H1 (cell line): ENCODE data around the gene CKAP2L. TPM values are rescaled to one million over a fixed set of nuclear protein-coding genes. Genes with fewer than 3 reads are reported as not detected.

Experiments used
- CTCF ChIA-PET: fragments of 300-600 bp; sonication (Branson Sonifier 250); formaldehyde crosslinking; loops from one replicate; lab custom pipeline; 2021; ENCODE audit not compliant: partially characterized antibody; lab: Charles Lee
- POLR2A ChIA-PET: fragments of 300-600 bp; sonication (Branson Sonifier 250); formaldehyde crosslinking; loops from one replicate; lab custom pipeline; 2021; ENCODE audit warnings: inconsistent platforms; ENCODE audit not compliant: partially characterized antibody; lab: Charles Lee
- DNase-seq, 2 experiments: peaks; one replicate each; pipeline versions ENCODE4 v3.0.0 to v3.0.0-alpha.2; 2010 to 2022; ENCODE audit warnings: low spot score in 2 of 2, low read depth in 1 of 2, mixed read lengths in 1 of 2
- FAIRE-seq: peaks from 2 replicates; lab custom pipeline; 2011; peaks lifted over from hg19 to GRCh38; lab: Jason Lieb, UNC
- H2AFZ ChIP-seq: 2 replicates; pipeline ENCODE4 v1.8.1; 2012; ENCODE audit warnings: low read length, inconsistent platforms
- H2AK5ac ChIP-seq: 2 replicates; pipeline ENCODE4 v1.6.1; 2013; ENCODE audit warnings: low read depth, low read length
- H2BK120ac ChIP-seq: replicated peaks from 2 replicates; pipeline ENCODE3; 2013; ENCODE audit warnings: low read depth, low read length, inconsistent platforms
- H2BK12ac ChIP-seq: 2 replicates; pipeline ENCODE4 v1.6.1; 2013; ENCODE audit warnings: low read depth, low read length
- H2BK15ac ChIP-seq: 2 replicates; pipeline ENCODE4 v1.6.1; 2013; ENCODE audit warnings: low read length
- H2BK20ac ChIP-seq: 2 replicates; pipeline ENCODE4 v1.6.1; 2013; ENCODE audit warnings: low read length
- H2BK5ac ChIP-seq: 2 replicates; pipeline ENCODE4 v1.6.1; 2013; ENCODE audit warnings: low read depth, low read length
- H3K14ac ChIP-seq: 2 replicates; pipeline ENCODE4 v1.6.1; 2013; ENCODE audit warnings: inconsistent platforms; ENCODE audit not compliant: insufficient read length
- H3K18ac ChIP-seq: 2 replicates; pipeline ENCODE4 v1.6.1; 2013; ENCODE audit warnings: low read length; ENCODE audit errors: extremely low read depth
- H3K23ac ChIP-seq: 2 replicates; pipeline ENCODE4 v1.6.1; 2013; ENCODE audit warnings: inconsistent platforms; ENCODE audit not compliant: insufficient read length
- H3K23me2 ChIP-seq: 2 replicates; pipeline ENCODE4 v1.6.1; 2013; ENCODE audit warnings: low read depth, low read length
- H3K27ac ChIP-seq: 2 replicates; pipeline ENCODE4 v1.6.1; 2011; ENCODE audit warnings: low read depth, low read length, inconsistent platforms
- H3K27me3 ChIP-seq, 4 experiments: replicated peaks in 1 of 4; 1 replicate in 1 of 4; 2 replicates in 3 of 4; pipeline versions ENCODE4 v1.6.1 to v1.8.1; 2011 to 2013; ENCODE audit warnings: low read length in 3 of 4, mild to moderate bottlenecking in 3 of 4, inconsistent platforms in 2 of 4, mixed read lengths in 2 of 4, moderate library complexity in 1 of 4; ENCODE audit not compliant: control insufficient read depth in 3 of 4, insufficient read depth in 3 of 4; ENCODE audit errors: extremely low read depth in 1 of 4
- H3K36me3 ChIP-seq, 4 experiments: 2 replicates each; pipeline versions ENCODE4 v1.6.1 to v1.8.1; 2011 to 2013; ENCODE audit warnings: mild to moderate bottlenecking in 4 of 4, low read length in 3 of 4, moderate library complexity in 2 of 4, control low read depth in 1 of 4, inconsistent platforms in 1 of 4; ENCODE audit not compliant: insufficient read depth in 4 of 4, control insufficient read depth in 2 of 4
- H3K4ac ChIP-seq: replicated peaks from 2 replicates; pipeline ENCODE3; 2013; ENCODE audit warnings: low read length, low read depth, mixed read lengths, inconsistent platforms; ENCODE audit not compliant: insufficient read length
- H3K4me1 ChIP-seq, 4 experiments: replicated peaks in 1 of 4; 1 replicate in 1 of 4; 2 replicates in 3 of 4; pipeline versions ENCODE4 v1.6.1 to v1.8.1; 2011 to 2013; ENCODE audit warnings: low read length in 3 of 4, inconsistent platforms in 2 of 4, mixed read lengths in 1 of 4; ENCODE audit not compliant: insufficient read depth in 4 of 4, control insufficient read depth in 3 of 4
- H3K4me2 ChIP-seq, 2 experiments: 2 replicates each; pipeline versions ENCODE4 v1.6.1 to v1.8.1; 2011 to 2013; ENCODE audit warnings: low read depth in 2 of 2, low read length in 2 of 2, control low read depth in 1 of 2, inconsistent platforms in 1 of 2, mild to moderate bottlenecking in 1 of 2; ENCODE audit not compliant: insufficient read depth in 1 of 2
- H3K4me3 ChIP-seq, 4 experiments: fragments of 200-600, 300-600 bp in 1 of 4; sonication (generic), shearing (Covaris generic), sonication (Bioruptor Twin) in 1 of 4; 2 replicates each; pipeline versions ENCODE4 v1.5.1 to v1.8.1; 2011 to 2016; ENCODE audit warnings: low read length in 4 of 4, low read depth in 3 of 4, control low read depth in 2 of 4, inconsistent platforms in 2 of 4, mild to moderate bottlenecking in 2 of 4, mixed read lengths in 1 of 4, moderate library complexity in 1 of 4; ENCODE audit not compliant: insufficient read depth in 2 of 4; ENCODE audit errors: extremely low read depth in 1 of 4
- H3K56ac ChIP-seq: replicated peaks from 2 replicates; pipeline ENCODE3; 2013; ENCODE audit warnings: low read depth, mild to moderate bottlenecking, mixed read lengths, low read length, inconsistent platforms; ENCODE audit not compliant: insufficient read length
- H3K79me1 ChIP-seq: 2 replicates; pipeline ENCODE4 v1.6.1; 2013; ENCODE audit warnings: low read depth, low read length, control low read depth
- H3K79me2 ChIP-seq, 2 experiments: 2 replicates each; pipeline versions ENCODE4 v1.6.1 to v1.8.1; 2012 to 2013; ENCODE audit warnings: low read length in 2 of 2, mild to moderate bottlenecking in 2 of 2, inconsistent platforms in 1 of 2; ENCODE audit not compliant: insufficient read depth in 2 of 2, control insufficient read depth in 1 of 2
- H3K9ac ChIP-seq, 4 experiments: replicated peaks in 1 of 4; 1 replicate in 1 of 4; 2 replicates in 3 of 4; pipeline versions ENCODE4 v1.6.1 to v1.8.1; 2011 to 2013; ENCODE audit warnings: low read depth in 3 of 4, low read length in 3 of 4, control low read depth in 2 of 4, mild to moderate bottlenecking in 2 of 4, moderate library complexity in 2 of 4, inconsistent platforms in 1 of 4; ENCODE audit errors: extremely low read depth in 1 of 4
- H3K9me3 ChIP-seq, 2 experiments: 2 replicates each; pipeline versions ENCODE4 v1.6.1 to v1.8.1; 2012 to 2013; ENCODE audit warnings: mild to moderate bottlenecking in 2 of 2, moderate library complexity in 2 of 2, control low read depth in 1 of 2, inconsistent platforms in 1 of 2, low read depth in 1 of 2, low read length in 1 of 2, mixed read lengths in 1 of 2; ENCODE audit not compliant: insufficient read depth in 2 of 2
- H4K20me1 ChIP-seq, 2 experiments: replicated peaks in 1 of 2; 2 replicates each; pipeline versions ENCODE3 to v1.8.1; 2011 to 2013; ENCODE audit warnings: inconsistent platforms in 2 of 2, low read length in 2 of 2, mild to moderate bottlenecking in 1 of 2; ENCODE audit not compliant: insufficient read depth in 2 of 2, control insufficient read depth in 1 of 2
- H4K5ac ChIP-seq: 2 replicates; pipeline ENCODE4 v1.6.1; 2013; ENCODE audit warnings: low read length, low read depth, mixed read lengths, inconsistent platforms; ENCODE audit not compliant: insufficient read length
- H4K8ac ChIP-seq: 2 replicates; pipeline ENCODE4 v1.8.0; 2013; ENCODE audit warnings: mild to moderate bottlenecking, moderate library complexity, low read length, inconsistent platforms; ENCODE audit not compliant: insufficient read depth; ENCODE audit errors: extremely low read depth
- H4K91ac ChIP-seq: replicated peaks from 2 replicates; pipeline ENCODE3; 2013; ENCODE audit warnings: low read length, mixed read lengths, inconsistent platforms; ENCODE audit not compliant: insufficient read length
- CEBPB ChIP-seq: IDR thresholded peaks from 2 replicates; pipeline ENCODE4 v1.6.1; 2012; ENCODE audit warnings: low read depth, low read length
- RNF2 ChIP-seq: fragments of 200-900, 300-1000 bp; sonication (generic); IDR thresholded peaks from 2 replicates; pipeline ENCODE4 v1.7.1; 2016; ENCODE audit warnings: borderline replicate concordance, low read depth, mild to moderate bottlenecking, antibody characterized with exemption, low read length; ENCODE audit not compliant: poor library complexity, severe bottlenecking; ENCODE audit errors: missing control alignments
- SIRT6 ChIP-seq: IDR thresholded peaks from one replicate; pipeline ENCODE4 v1.7.1; 2012; ENCODE audit warnings: low read length, inconsistent platforms
- SIX5 ChIP-seq: IDR thresholded peaks from 2 replicates; pipeline ENCODE4 v1.6.1; 2011; ENCODE audit warnings: mild to moderate bottlenecking, low read depth, low read length
- SUZ12 ChIP-seq: fragments of 200-600 bp; sonication (generic); IDR thresholded peaks from 2 replicates; pipeline ENCODE4 v1.6.1; 2012; ENCODE audit warnings: mild to moderate bottlenecking, inconsistent platforms, low read length, moderate library complexity, mixed read lengths
- TEAD4 ChIP-seq: IDR thresholded peaks from 2 replicates; pipeline ENCODE4 v1.6.1; 2012; ENCODE audit warnings: low read depth, low read length, inconsistent platforms, mixed read lengths
- polyA plus RNA-seq, 7 experiments: library from polyadenylated mRNA; depleted of rRNA in 3 of 7; stranded (reverse) in 5 of 7; unstranded in 2 of 7; fragments of >200 nt in 5 of 7; fragments of 200-250 nt in 2 of 7; gene quantifications; 1 replicate in 5 of 7; 2 replicates in 1 of 7; 4 replicates in 1 of 7; pipeline versions ENCODE4 v1.2.1 to v1.2.3, GENCODE V29; 2011 to 2013; ENCODE audit warnings: missing spikeins in 2 of 7, mixed read lengths in 2 of 7
- total RNA-seq: library from RNA; stranded (reverse); fragmentation: NEBNext Ultra II Directional; extraction: Animal tissue kit (Norgen Biotek cat#: 25700); gene quantifications from 2 replicates; pipeline ENCODE4 v1.2.1, GENCODE V29; 2021

The CKAP2L gene
- total and polyA plus RNA-seq, 2 of the 8 experiments (the other 6 are each of a cell fraction or from before 2014, with no cell fraction given): 2.5 to 20.7 TPM

GRCh38 chr2:112750560-112750843, 13.9 kb downstream of the CKAP2L start:
- Histone ChIP-seq H2AFZ (no peak overlapping the region), H3K79me2 (no peaks in the 10 kb centered on the region; a peak in 1 of 4 replicates), H2BK120ac (no peak overlapping the region), H3K23me2 (no peaks in the 10 kb centered on the region), H2BK12ac (no peak overlapping the region), H4K91ac (no peak overlapping the region), H3K9ac (no peak overlapping the region), H4K8ac (no peak overlapping the region), H2AK5ac (no peak overlapping the region), H3K9me3 (no peaks in the 10 kb centered on the region), H3K18ac (no peak overlapping the region), H3K36me3 (peaks cover 2 to 39% (median 22%) of the 10 kb centered on the region in 4 experiments; a peak in 6 of 8 replicates), H3K56ac (no peak overlapping the region), H3K27me3 (no peaks in the 10 kb centered on the region), H3K4me3 (no peak overlapping the region), H2BK5ac (no peak overlapping the region), H3K79me1 (peaks cover 2% of the 10 kb centered on the region; the same call in 1 of the 2 replicates), H3K27ac (no peak overlapping the region; the same call in 1 of the 2 replicates), H3K4me2 (no peak overlapping the region), H4K5ac (no peak overlapping the region), H3K4ac (no peak overlapping the region), H4K20me1 (peaks cover 2% of the 10 kb centered on the region in 2 experiments), H2BK15ac (no peak overlapping the region), H2BK20ac (no peak overlapping the region), H3K4me1 (no peaks in the 10 kb centered on the region), H3K23ac (no peak overlapping the region), H3K14ac (no peak overlapping the region)
- FAIRE-seq (no peak), DNase-seq (no peak)
- ChIA-PET CTCF (interaction anchor here (1.0 to 9.8 kb wide), 12 partner anchors 11 to 191 kb away, joined by 3 to 178 read pairs (median 6); no protein-coding TSS in a partner anchor), POLR2A (no interaction called here)
- TF ChIP-seq SUZ12: no peak
- no peak for TF ChIP-seq RNF2
- TF ChIP-seq SIRT6: no peak
- TF ChIP-seq TEAD4: no peak
- TF ChIP-seq SIX5: no peak
- no peak for TF ChIP-seq CEBPB
